ENCODE results near the gene DESI1.

DESI1 gene

GRCh38 chr22:41660416-41660815 is 39.6 kb upstream of the DESI1 start (continued):
- TF ChIP-seq, protein P1, sequence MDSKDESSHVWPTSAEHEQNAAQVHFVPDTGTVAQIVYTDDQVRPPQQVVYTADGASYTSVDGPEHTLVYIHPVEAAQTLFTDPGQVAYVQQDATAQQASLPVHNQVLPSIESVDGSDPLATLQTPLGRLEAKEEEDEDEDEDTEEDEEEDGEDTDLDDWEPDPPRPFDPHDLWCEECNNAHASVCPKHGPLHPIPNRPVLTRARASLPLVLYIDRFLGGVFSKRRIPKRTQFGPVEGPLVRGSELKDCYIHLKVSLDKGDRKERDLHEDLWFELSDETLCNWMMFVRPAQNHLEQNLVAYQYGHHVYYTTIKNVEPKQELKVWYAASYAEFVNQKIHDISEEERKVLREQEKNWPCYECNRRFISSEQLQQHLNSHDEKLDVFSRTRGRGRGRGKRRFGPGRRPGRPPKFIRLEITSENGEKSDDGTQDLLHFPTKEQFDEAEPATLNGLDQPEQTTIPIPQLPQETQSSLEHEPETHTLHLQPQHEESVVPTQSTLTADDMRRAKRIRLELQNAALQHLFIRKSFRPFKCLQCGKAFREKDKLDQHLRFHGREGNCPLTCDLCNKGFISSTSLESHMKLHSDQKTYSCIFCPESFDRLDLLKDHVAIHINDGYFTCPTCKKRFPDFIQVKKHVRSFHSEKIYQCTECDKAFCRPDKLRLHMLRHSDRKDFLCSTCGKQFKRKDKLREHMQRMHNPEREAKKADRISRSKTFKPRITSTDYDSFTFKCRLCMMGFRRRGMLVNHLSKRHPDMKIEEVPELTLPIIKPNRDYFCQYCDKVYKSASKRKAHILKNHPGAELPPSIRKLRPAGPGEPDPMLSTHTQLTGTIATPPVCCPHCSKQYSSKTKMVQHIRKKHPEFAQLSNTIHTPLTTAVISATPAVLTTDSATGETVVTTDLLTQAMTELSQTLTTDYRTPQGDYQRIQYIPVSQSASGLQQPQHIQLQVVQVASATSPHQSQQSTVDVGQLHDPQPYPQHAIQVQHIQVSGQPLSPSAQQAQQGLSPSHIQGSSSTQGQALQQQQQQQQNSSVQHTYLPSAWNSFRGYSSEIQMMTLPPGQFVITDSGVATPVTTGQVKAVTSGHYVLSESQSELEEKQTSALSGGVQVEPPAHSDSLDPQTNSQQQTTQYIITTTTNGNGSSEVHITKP (tag by site-specific recombination; IDR thresholded peaks at IDR 0.05): peak; percentile 53
- TF ChIP-seq ZNF596 (tag by site-specific recombination; IDR thresholded peaks at IDR 0.05): no peak
- TF ChIP-seq ZNF214 (tag by site-specific recombination; IDR thresholded peaks at IDR 0.05; ENCODE audit: borderline replicate concordance): no peak
- TF ChIP-seq, protein P2, sequence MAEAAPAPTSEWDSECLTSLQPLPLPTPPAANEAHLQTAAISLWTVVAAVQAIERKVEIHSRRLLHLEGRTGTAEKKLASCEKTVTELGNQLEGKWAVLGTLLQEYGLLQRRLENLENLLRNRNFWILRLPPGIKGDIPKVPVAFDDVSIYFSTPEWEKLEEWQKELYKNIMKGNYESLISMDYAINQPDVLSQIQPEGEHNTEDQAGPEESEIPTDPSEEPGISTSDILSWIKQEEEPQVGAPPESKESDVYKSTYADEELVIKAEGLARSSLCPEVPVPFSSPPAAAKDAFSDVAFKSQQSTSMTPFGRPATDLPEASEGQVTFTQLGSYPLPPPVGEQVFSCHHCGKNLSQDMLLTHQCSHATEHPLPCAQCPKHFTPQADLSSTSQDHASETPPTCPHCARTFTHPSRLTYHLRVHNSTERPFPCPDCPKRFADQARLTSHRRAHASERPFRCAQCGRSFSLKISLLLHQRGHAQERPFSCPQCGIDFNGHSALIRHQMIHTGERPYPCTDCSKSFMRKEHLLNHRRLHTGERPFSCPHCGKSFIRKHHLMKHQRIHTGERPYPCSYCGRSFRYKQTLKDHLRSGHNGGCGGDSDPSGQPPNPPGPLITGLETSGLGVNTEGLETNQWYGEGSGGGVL (tag by site-specific recombination; IDR thresholded peaks at IDR 0.05): peak; percentile 81
- TF ChIP-seq SP7 (tag by site-specific recombination; IDR thresholded peaks at IDR 0.05): peak; percentile 46
- peak; percentile 72 for TF ChIP-seq ATF2 (tag by site-specific recombination; IDR thresholded peaks at IDR 0.05; ENCODE audit: low read depth)

DNA sequence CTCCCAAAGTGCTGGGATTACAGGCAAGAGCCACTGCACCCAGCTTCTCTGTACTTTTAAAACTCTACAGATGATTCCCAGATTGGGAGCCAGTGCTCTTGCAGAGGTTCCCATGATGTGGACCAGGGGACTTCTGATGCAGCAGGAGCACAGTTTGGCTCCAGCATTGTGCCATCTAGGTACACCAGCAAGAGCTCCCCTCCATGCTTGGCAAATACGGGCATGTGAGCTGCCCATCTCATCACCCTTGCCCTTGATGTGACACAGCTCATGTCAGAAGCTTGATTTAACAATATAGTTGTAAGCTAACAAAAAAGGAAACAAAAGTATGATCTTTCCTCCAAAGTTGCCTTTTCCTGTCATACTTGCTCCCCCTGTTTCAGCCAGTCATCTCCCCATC is 39.1 kb upstream of the DESI1 start:
- Histone ChIP-seq H3K4me3 (ENCODE audit: low read depth, low read length) (no peak overlapping the region), H3K36me3 (ENCODE audit: control insufficient read depth in 2 of 2, insufficient read depth in 1 of 2, low read length in 2 of 2) (peaks cover 76 to 99% of the 10 kb centered on the region in 2 experiments), H3K9me3 (ENCODE audit: control insufficient read depth, insufficient read depth, low read depth, low read length) (no peaks in the 10 kb centered on the region), H3K4me1 (ENCODE audit: control insufficient read depth, insufficient read depth, low read length) (no peaks in the 10 kb centered on the region), H3K27ac (ENCODE audit: extremely low read depth, low read depth, low read length) (no peak overlapping the region)
- TF ChIP-seq ZNF292 (tag by site-specific recombination; IDR thresholded peaks at IDR 0.05; ENCODE audit: borderline replicate concordance, low read depth) (0 out of 2 replicates have a peak, but pooled peaks have one; percentile 22), ZNF146 (tag by site-specific recombination; IDR thresholded peaks at IDR 0.05) (no peak)
- ChIA-PET POLR2A (interaction anchor here (0.6 to 1.4 kb wide), 5 partner anchors 9 to 231 kb away, joined by 3 to 5 read pairs (median 3); partner anchors contain the start of gene XRCC6), CTCF (interaction anchor here (0.7 to 1.8 kb wide), 4 partner anchors 12 to 281 kb away, joined by 3 to 6 read pairs (median 3); no protein-coding TSS in a partner anchor)

DNA sequence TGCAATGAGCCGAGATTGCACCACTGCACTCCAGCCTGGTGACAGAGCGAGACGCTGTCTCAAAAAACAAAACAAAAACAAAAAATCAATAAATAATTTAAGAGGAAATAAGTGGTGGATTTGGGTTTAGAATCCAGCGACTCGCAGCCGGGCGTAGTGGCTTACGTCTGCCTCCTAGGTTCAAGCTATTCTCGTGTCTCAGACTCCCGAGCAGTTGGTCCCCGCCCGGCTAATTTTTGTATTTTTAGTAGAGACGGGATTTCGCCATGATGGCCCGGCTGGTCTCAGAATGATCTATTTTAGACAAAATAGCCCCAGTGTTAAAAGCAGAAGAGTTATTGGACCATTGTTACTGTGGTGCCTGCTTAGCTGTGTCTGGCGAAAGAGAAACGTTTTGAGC is 38.0 kb upstream of the DESI1 start:
- H3K27ac ChIP-seq (ENCODE audit: extremely low read depth, low read depth, low read length): no peak overlapping the region
- H3K36me3 ChIP-seq (ENCODE audit: control insufficient read depth in 2 of 2, insufficient read depth in 1 of 2, low read length in 2 of 2): peaks cover 86 to 99% of the 10 kb centered on the region in 2 experiments
- POLR2A ChIA-PET: interaction anchor here (0.6 to 1.0 kb wide), 2 partner anchors 16 to 25 kb away, joined by 4 to 5 read pairs; no protein-coding TSS in a partner anchor
- no peaks in the 10 kb centered on the region for H3K9me3 ChIP-seq (ENCODE audit: control insufficient read depth, insufficient read depth, low read depth, low read length)
- CTCF ChIA-PET: interaction anchor here (1.1 to 3.0 kb wide), 3 partner anchors 8 to 282 kb away, joined by 3 to 11 read pairs (median 6); no protein-coding TSS in a partner anchor
- no peaks in the 10 kb centered on the region for H3K4me1 ChIP-seq (ENCODE audit: control insufficient read depth, insufficient read depth, low read length)
- no peak overlapping the region for H3K4me3 ChIP-seq (ENCODE audit: low read depth, low read length)
- TF ChIP-seq IKZF3 (tag by site-specific recombination; IDR thresholded peaks at IDR 0.05): no peak
- no peak for TF ChIP-seq ZNF16 (tag by site-specific recombination; IDR thresholded peaks at IDR 0.05; ENCODE audit: low read depth)
- TF ChIP-seq ZNF140 (tag by site-specific recombination; IDR thresholded peaks at IDR 0.05): no peak
- TF ChIP-seq ZNF501 (tag by site-specific recombination; IDR thresholded peaks at IDR 0.05): no peak
- TF ChIP-seq PRDM1 (tag by site-specific recombination; IDR thresholded peaks at IDR 0.05): no peak
- TF ChIP-seq ZNF280D (tag by site-specific recombination; IDR thresholded peaks at IDR 0.05): no peak
- TF ChIP-seq, protein P3, sequence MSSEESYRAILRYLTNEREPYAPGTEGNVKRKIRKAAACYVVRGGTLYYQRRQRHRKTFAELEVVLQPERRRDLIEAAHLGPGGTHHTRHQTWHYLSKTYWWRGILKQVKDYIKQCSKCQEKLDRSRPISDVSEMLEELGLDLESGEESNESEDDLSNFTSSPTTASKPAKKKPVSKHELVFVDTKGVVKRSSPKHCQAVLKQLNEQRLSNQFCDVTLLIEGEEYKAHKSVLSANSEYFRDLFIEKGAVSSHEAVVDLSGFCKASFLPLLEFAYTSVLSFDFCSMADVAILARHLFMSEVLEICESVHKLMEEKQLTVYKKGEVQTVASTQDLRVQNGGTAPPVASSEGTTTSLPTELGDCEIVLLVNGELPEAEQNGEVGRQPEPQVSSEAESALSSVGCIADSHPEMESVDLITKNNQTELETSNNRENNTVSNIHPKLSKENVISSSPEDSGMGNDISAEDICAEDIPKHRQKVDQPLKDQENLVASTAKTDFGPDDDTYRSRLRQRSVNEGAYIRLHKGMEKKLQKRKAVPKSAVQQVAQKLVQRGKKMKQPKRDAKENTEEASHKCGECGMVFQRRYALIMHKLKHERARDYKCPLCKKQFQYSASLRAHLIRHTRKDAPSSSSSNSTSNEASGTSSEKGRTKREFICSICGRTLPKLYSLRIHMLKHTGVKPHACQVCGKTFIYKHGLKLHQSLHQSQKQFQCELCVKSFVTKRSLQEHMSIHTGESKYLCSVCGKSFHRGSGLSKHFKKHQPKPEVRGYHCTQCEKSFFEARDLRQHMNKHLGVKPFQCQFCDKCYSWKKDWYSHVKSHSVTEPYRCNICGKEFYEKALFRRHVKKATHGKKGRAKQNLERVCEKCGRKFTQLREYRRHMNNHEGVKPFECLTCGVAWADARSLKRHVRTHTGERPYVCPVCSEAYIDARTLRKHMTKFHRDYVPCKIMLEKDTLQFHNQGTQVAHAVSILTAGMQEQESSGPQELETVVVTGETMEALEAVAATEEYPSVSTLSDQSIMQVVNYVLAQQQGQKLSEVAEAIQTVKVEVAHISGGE (tag by site-specific recombination; conservative IDR thresholded peaks at IDR 0.05; ENCODE audit: low read depth): no peak
- TF ChIP-seq ZNF391 (tag by site-specific recombination; IDR thresholded peaks at IDR 0.05; ENCODE audit: borderline replicate concordance, low read depth): no peak
- TF ChIP-seq TCF7L2 (IDR thresholded peaks at IDR 0.05; ENCODE audit: borderline replicate concordance, low read depth, low read length): no peak
- TF ChIP-seq ZNF560 (tag by site-specific recombination; IDR thresholded peaks at IDR 0.05; ENCODE audit: borderline replicate concordance): no peak
